Hepatocyte (in vitro differentiated cells): Measurements from ENCODE around the gene TBC1D5.

Experiments
- EZH2phosphoT487 ChIP-seq: fragments of 200-600 bp; sonication (generic); IDR thresholded peaks from one replicate; pipeline ENCODE4 v1.6.1; 2018; ENCODE audit warnings: antibody characterized with exemption, mild to moderate bottlenecking, low read depth, moderate library complexity; ENCODE audit not compliant: unreplicated experiment, severe bottlenecking
- TF ChIP-seq, protein P1 (sequence below): fragments of 200-600 bp; sonication (generic); IDR thresholded peaks from 2 replicates; pipeline ENCODE4 v1.5.1; 2016; ENCODE audit warnings: antibody characterized with exemption, mild to moderate bottlenecking; ENCODE audit not compliant: poor library complexity

DNA sequence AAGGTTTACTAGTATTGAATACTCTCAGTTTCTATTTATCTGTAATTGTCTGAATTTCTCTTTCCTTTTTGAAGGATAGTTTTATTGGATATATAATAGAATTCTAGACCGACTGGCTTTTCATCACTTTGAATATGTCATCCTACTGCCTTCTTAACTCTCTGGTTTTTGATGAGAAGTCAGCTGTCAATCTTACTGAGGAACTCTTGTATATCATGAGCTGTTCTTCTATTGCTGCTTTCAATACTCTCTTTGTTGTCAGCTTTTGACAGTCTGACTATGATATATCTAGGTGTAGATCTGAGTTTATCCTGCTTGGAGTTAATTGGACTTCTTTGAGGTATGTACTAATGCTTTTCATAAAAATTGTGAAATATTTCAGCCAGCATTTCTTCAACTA, 523.8 kb downstream of the TBC1D5 start:
- TF ChIP-seq, protein P1, sequence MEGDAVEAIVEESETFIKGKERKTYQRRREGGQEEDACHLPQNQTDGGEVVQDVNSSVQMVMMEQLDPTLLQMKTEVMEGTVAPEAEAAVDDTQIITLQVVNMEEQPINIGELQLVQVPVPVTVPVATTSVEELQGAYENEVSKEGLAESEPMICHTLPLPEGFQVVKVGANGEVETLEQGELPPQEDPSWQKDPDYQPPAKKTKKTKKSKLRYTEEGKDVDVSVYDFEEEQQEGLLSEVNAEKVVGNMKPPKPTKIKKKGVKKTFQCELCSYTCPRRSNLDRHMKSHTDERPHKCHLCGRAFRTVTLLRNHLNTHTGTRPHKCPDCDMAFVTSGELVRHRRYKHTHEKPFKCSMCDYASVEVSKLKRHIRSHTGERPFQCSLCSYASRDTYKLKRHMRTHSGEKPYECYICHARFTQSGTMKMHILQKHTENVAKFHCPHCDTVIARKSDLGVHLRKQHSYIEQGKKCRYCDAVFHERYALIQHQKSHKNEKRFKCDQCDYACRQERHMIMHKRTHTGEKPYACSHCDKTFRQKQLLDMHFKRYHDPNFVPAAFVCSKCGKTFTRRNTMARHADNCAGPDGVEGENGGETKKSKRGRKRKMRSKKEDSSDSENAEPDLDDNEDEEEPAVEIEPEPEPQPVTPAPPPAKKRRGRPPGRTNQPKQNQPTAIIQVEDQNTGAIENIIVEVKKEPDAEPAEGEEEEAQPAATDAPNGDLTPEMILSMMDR: no peak
- TF ChIP-seq EZH2phosphoT487: no peak
